ENCODE measurements around the gene YPEL5. TPM values are rescaled to one million over a fixed set of nuclear protein-coding genes. Genes with fewer than 3 reads are reported as not detected.

The YPEL5 gene
- total RNA-seq, 4 donors from 2014 or later: 34.1 to 65.0 (median 40.7) TPM

GRCh38 chr2:30165617-30166016 is 18.8 kb downstream of the YPEL5 start:
- DNase-seq: no peak
- Histone ChIP-seq H3K9me3 (no peaks in the 10 kb centered on the region), H3K4me3 (no peak overlapping the region), H3K4me1 (peaks cover 0 to 24% (median 0%) of the 10 kb centered on the region in 3 donors), H3K27me3 (no peaks in the 10 kb centered on the region), H3K36me3 (peaks cover 0 to 21% (median 0%) of the 10 kb centered on the region in 3 donors), H3K27ac (no peak overlapping the region)
- 80 to 85% methylated on average over 4 of the region's 4 CpGs for WGBS, 2 donors
- intact Hi-C loops (cut with DNase I): no loop called here
- TF ChIP-seq, protein P1, sequence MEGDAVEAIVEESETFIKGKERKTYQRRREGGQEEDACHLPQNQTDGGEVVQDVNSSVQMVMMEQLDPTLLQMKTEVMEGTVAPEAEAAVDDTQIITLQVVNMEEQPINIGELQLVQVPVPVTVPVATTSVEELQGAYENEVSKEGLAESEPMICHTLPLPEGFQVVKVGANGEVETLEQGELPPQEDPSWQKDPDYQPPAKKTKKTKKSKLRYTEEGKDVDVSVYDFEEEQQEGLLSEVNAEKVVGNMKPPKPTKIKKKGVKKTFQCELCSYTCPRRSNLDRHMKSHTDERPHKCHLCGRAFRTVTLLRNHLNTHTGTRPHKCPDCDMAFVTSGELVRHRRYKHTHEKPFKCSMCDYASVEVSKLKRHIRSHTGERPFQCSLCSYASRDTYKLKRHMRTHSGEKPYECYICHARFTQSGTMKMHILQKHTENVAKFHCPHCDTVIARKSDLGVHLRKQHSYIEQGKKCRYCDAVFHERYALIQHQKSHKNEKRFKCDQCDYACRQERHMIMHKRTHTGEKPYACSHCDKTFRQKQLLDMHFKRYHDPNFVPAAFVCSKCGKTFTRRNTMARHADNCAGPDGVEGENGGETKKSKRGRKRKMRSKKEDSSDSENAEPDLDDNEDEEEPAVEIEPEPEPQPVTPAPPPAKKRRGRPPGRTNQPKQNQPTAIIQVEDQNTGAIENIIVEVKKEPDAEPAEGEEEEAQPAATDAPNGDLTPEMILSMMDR (IDR thresholded peaks at IDR 0.05): no peak
- TF ChIP-seq POLR2A (IDR thresholded peaks at IDR 0.05): no peak

GRCh38 chr2:30172627-30173026 is 25.8 kb downstream of the YPEL5 start:
- Histone ChIP-seq H3K36me3 (no peaks in the 10 kb centered on the region), H3K27ac (no peak overlapping the region), H3K4me1 (peaks cover 0 to 2% (median 0%) of the 10 kb centered on the region in 3 donors), H3K9me3 (no peaks in the 10 kb centered on the region), H3K27me3 (peaks cover 0 to 2% (median 0%) of the 10 kb centered on the region in 4 donors), H3K4me3 (no peak overlapping the region)
- intact Hi-C loops (cut with DNase I): no loop called here
- no peak for TF ChIP-seq POLR2A (IDR thresholded peaks at IDR 0.05)
- TF ChIP-seq, protein P1 (IDR thresholded peaks at IDR 0.05): no peak
- 83 to 86% methylated on average over 1 of the region's 1 CpG for WGBS, 2 donors
- no peak for DNase-seq

GRCh38 chr2:30177440-30177839 is 30.6 kb downstream of the YPEL5 start:
- TF ChIP-seq, protein P1 (IDR thresholded peaks at IDR 0.05): no peak
- TF ChIP-seq POLR2A (IDR thresholded peaks at IDR 0.05): no peak

GRCh38 chr2:30177956-30178355 is 31.1 kb downstream of the YPEL5 start:
- peak overlapping the region in 3 of 4 donors; percentile 24 to 75 (median 69) for H3K27ac ChIP-seq
- intact Hi-C loops (cut with DNase I): no loop called here
- DNase-seq: no peak

More at GRCh38 chr2:30177440-30177839, 30.6 kb downstream of the YPEL5 start:
- DNase-seq: no peak
- Histone ChIP-seq H3K4me3 (no peak overlapping the region), H3K9me3 (no peaks in the 10 kb centered on the region), H3K27ac (peak overlapping the region in 2 of 4 donors; percentile 69 to 75), H3K4me1 (peaks cover 0 to 21% (median 6%) of the 10 kb centered on the region in 3 donors), H3K36me3 (no peaks in the 10 kb centered on the region), H3K27me3 (peaks cover 0 to 13% (median 0%) of the 10 kb centered on the region in 4 donors)
- 73 to 82% methylated on average over 2 of the region's 3 CpGs for WGBS, 2 donors
- intact Hi-C loops (cut with DNase I): no loop called here

More at GRCh38 chr2:30177956-30178355, 31.1 kb downstream of the YPEL5 start:
- H3K9me3 ChIP-seq: no peaks in the 10 kb centered on the region
- WGBS, 2 donors: 83% methylated on average over 2 of the region's 4 CpGs; no CpG with 5 or more reads in 1 of the 2 donors
- H3K4me1 ChIP-seq: peaks cover 0 to 21% (median 6%) of the 10 kb centered on the region in 3 donors
- H3K36me3 ChIP-seq: no peaks in the 10 kb centered on the region
- no peak overlapping the region for H3K4me3 ChIP-seq
- TF ChIP-seq POLR2A (IDR thresholded peaks at IDR 0.05): no peak
- TF ChIP-seq, protein P1 (IDR thresholded peaks at IDR 0.05): no peak
- H3K27me3 ChIP-seq: peaks cover 0 to 13% (median 0%) of the 10 kb centered on the region in 4 donors
